HepG2 (cell line): ENCODE measurements around the gene OBSL1. TPM values are rescaled to one million over a fixed set of nuclear protein-coding genes. Genes with fewer than 3 reads are reported as not detected.

ENCODE experiments used
- BCL6 ChIP-seq: IDR thresholded peaks from 2 replicates; pipeline ENCODE4 v1.6.1; 2016; ENCODE audit warnings: missing genetic modification reagents, missing compliant biosample characterization
- BRF2 ChIP-seq: sonication (generic); formaldehyde crosslinking; IDR thresholded peaks from 2 replicates; pipeline ENCODE4 v1.8.1; 2022; ENCODE audit warnings: mild to moderate bottlenecking, missing genetic modification reagents
- FOSL2 ChIP-seq: sonication (generic); formaldehyde crosslinking; IDR thresholded peaks from 2 replicates; pipeline ENCODE4 v1.4.0; 2020; ENCODE audit warnings: missing genetic modification reagents
- GPBP1L1 ChIP-seq: sonication (generic); formaldehyde crosslinking; IDR thresholded peaks from 2 replicates; pipeline ENCODE4 v1.5.0; 2020; ENCODE audit warnings: mild to moderate bottlenecking, missing genetic modification reagents
- GTF3A ChIP-seq: sonication (generic); formaldehyde crosslinking; conservative IDR thresholded peaks from 2 replicates; pipeline ENCODE4 v1.4.0; 2020; ENCODE audit warnings: mild to moderate bottlenecking, missing genetic modification reagents
- HHEX ChIP-seq: IDR thresholded peaks from 2 replicates; pipeline ENCODE4 v1.6.1; 2016; ENCODE audit warnings: control low read depth
- HOXD1 ChIP-seq: sonication (generic); formaldehyde crosslinking; IDR thresholded peaks from 2 replicates; pipeline ENCODE4 v1.5.0; 2020; ENCODE audit warnings: missing genetic modification reagents
- MATR3 ChIP-seq: sonication (generic); formaldehyde crosslinking; IDR thresholded peaks from 2 replicates; pipeline ENCODE4 v1.4.0; 2020; ENCODE audit warnings: missing genetic modification reagents
- TARDBP ChIP-seq: sonication (generic); formaldehyde crosslinking; IDR thresholded peaks from 2 replicates; pipeline ENCODE4 v1.8.0; 2022; ENCODE audit warnings: mild to moderate bottlenecking, missing genetic modification reagents
- YEATS4 ChIP-seq: sonication (generic); formaldehyde crosslinking; IDR thresholded peaks from 2 replicates; pipeline ENCODE4 v1.4.0; 2020; ENCODE audit warnings: missing genetic modification reagents, borderline replicate concordance
- ZBTB1 ChIP-seq: sonication (generic); formaldehyde crosslinking; IDR thresholded peaks from 2 replicates; pipeline ENCODE4 v1.4.0; 2020; ENCODE audit warnings: missing genetic modification reagents, borderline replicate concordance
- ZBTB46 ChIP-seq: sonication (generic); formaldehyde crosslinking; IDR thresholded peaks from 2 replicates; pipeline ENCODE4 v1.4.0; 2020; ENCODE audit warnings: mild to moderate bottlenecking, missing genetic modification reagents, borderline replicate concordance
- ZBTB8A ChIP-seq: sonication (generic); formaldehyde crosslinking; IDR thresholded peaks from 2 replicates; pipeline ENCODE4 v1.4.0; 2020; ENCODE audit warnings: mild to moderate bottlenecking, low read depth, missing genetic modification reagents, borderline replicate concordance
- ZFP37 ChIP-seq: sonication (generic); formaldehyde crosslinking; IDR thresholded peaks from 2 replicates; pipeline ENCODE4 v1.4.0; 2020; ENCODE audit warnings: missing genetic modification reagents, borderline replicate concordance
- ZNF550 ChIP-seq: sonication (generic); formaldehyde crosslinking; IDR thresholded peaks from 2 replicates; pipeline ENCODE4 v1.4.0; 2020; ENCODE audit warnings: mild to moderate bottlenecking, missing genetic modification reagents, borderline replicate concordance
- ZNF781 ChIP-seq: sonication (generic); formaldehyde crosslinking; IDR thresholded peaks from 2 replicates; pipeline ENCODE4 v1.5.1; 2020; ENCODE audit warnings: borderline replicate concordance, mild to moderate bottlenecking, missing genetic modification reagents; ENCODE audit errors: not compliant biosample characterization
- ZNF841 ChIP-seq: sonication (generic); formaldehyde crosslinking; IDR thresholded peaks from 2 replicates; pipeline ENCODE4 v1.8.1; 2023; ENCODE audit warnings: missing genetic modification reagents, borderline replicate concordance
- polyA plus RNA-seq, 8 experiments: library from polyadenylated mRNA; depleted of rRNA in 3 of 8; stranded (reverse) in 7 of 8; unstranded in 1 of 8; fragments of >200 nt; fragmentation: Illumina TruSeq in 4 of 8; extraction: Trizol in 4 of 8; gene quantifications; 2 replicates each; pipeline versions ENCODE4 v1.2.1 to v1.2.3, GENCODE V29; 2011 to 2016; ENCODE audit warnings: low read depth in 4 of 8, missing spikeins in 1 of 8, mixed read lengths in 1 of 8; ENCODE audit not compliant: insufficient read depth in 1 of 8
- total RNA-seq, 5 experiments: library from RNA; depleted of rRNA; stranded (reverse); fragments of >200 nt; fragmentation: Illumina TruSeq; extraction: Trizol; gene quantifications; 2 replicates each; pipeline ENCODE4 v1.2.3, GENCODE V29; 2016; ENCODE audit warnings: low read depth in 1 of 5
- TF ChIP-seq, protein P1 (sequence below): sonication (generic); formaldehyde crosslinking; IDR thresholded peaks from 2 replicates; pipeline ENCODE4 v1.8.1; 2022; ENCODE audit warnings: low read depth, mild to moderate bottlenecking, missing genetic modification reagents
- TF ChIP-seq, protein P2 (sequence below): IDR thresholded peaks from 2 replicates; pipeline ENCODE4 v1.6.1; 2016; ENCODE audit warnings: missing genetic modification reagents, missing compliant biosample characterization
- TF ChIP-seq, protein P3 (sequence below): sonication (generic); formaldehyde crosslinking; IDR thresholded peaks from 2 replicates; pipeline ENCODE4 v1.8.1; 2023; ENCODE audit warnings: missing genetic modification reagents, inconsistent platforms, borderline replicate concordance

OBSL1 gene
- total and polyA plus RNA-seq, 2 of the 13 experiments (the other 11 are each of a cell fraction or from before 2014, with no cell fraction given), result 86.7 to 218 TPM

DNA sequence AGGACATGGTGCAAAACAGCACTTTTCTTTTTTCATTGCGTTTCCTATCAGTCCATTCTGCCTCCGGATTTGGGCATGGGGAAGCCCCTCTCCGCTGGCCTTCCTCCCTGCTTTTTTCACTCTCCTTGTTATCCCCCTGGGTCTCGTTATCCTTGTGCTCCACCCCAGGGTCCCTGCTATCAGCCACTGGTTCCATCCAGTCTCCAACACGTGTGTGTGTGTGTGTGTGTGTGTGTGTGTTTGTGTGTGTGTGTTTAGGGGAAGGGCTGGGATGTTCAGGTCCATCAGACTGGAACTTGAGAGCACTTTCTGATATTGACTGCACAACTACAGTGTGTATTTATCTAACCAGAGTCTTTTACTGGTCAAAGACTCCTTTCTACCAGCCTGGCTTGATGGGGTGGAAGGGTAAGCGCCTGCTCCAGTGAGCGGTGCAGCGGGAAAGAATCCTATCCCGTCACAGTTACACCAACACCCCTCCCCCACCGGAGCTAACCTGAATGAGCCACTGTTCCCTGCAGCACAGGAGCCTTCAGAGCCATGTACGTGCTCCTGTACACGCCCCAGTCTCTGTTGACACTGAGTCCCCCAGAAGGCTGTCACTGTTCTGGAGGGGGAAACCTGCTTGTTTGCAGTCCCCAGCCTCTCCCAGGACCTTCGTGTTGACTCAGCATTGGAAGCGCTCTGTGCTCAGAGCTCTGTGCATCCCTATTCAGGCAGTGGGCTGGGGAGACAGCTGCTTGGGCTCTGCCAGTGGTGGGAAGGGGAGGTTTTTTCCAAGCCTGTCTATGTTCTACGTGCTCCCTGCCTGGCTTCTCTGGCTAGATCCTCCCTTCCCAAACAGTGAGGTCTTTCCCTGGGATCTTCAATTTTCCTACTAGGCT lies 5.4 kb upstream of the OBSL1 start (continued):
- TF ChIP-seq ZFP37 (peak; percentile 89; the same call in 1 of the 2 replicates), TARDBP (CRISPR knock-in tag) (peak; percentile 99), HOXD1 (CRISPR knock-in tag) (peak; percentile 91), GPBP1L1 (CRISPR knock-in tag) (no peak), YEATS4 (CRISPR knock-in tag) (peak; percentile 61; the same call in 1 of the 2 replicates), HHEX (CRISPR knock-in tag) (no peak), MATR3 (CRISPR knock-in tag) (no peak), ZBTB8A (CRISPR knock-in tag) (no peak), BCL6 (CRISPR knock-in tag) (peak; percentile 82), BRF2 (CRISPR knock-in tag) (no peak), FOSL2 (CRISPR knock-in tag) (peak; percentile 89), ZBTB1 (no peak), ZNF841 (CRISPR knock-in tag) (no peak), ZNF781 (CRISPR knock-in tag) (peak; percentile 27), ZNF550 (no peak), GTF3A (peak; percentile 95; the same call in 1 of the 2 replicates), ZBTB46 (CRISPR knock-in tag) (peak; percentile 90; the same call in 1 of the 2 replicates)
- TF ChIP-seq, protein P1, sequence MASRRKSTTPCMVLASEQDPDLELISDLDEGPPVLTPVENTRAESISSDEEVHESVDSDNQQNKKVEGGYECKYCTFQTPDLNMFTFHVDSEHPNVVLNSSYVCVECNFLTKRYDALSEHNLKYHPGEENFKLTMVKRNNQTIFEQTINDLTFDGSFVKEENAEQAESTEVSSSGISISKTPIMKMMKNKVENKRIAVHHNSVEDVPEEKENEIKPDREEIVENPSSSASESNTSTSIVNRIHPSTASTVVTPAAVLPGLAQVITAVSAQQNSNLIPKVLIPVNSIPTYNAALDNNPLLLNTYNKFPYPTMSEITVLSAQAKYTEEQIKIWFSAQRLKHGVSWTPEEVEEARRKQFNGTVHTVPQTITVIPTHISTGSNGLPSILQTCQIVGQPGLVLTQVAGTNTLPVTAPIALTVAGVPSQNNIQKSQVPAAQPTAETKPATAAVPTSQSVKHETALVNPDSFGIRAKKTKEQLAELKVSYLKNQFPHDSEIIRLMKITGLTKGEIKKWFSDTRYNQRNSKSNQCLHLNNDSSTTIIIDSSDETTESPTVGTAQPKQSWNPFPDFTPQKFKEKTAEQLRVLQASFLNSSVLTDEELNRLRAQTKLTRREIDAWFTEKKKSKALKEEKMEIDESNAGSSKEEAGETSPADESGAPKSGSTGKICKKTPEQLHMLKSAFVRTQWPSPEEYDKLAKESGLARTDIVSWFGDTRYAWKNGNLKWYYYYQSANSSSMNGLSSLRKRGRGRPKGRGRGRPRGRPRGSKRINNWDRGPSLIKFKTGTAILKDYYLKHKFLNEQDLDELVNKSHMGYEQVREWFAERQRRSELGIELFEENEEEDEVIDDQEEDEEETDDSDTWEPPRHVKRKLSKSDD, result peak; percentile 85
- TF ChIP-seq, protein P2, sequence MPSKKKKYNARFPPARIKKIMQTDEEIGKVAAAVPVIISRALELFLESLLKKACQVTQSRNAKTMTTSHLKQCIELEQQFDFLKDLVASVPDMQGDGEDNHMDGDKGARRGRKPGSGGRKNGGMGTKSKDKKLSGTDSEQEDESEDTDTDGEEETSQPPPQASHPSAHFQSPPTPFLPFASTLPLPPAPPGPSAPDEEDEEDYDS (CRISPR knock-in tag), result peak; percentile 86
- TF ChIP-seq, protein P3, sequence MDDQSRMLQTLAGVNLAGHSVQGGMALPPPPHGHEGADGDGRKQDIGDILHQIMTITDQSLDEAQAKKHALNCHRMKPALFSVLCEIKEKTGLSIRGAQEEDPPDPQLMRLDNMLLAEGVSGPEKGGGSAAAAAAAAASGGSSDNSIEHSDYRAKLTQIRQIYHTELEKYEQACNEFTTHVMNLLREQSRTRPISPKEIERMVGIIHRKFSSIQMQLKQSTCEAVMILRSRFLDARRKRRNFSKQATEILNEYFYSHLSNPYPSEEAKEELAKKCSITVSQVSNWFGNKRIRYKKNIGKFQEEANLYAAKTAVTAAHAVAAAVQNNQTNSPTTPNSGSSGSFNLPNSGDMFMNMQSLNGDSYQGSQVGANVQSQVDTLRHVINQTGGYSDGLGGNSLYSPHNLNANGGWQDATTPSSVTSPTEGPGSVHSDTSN (CRISPR knock-in tag), result no peak; the same call in 1 of the 2 replicates
